Measurements from ENCODE around the gene ARHGAP10. TPM values are rescaled to one million over a fixed set of nuclear protein-coding genes. Genes with fewer than 3 reads are reported as not detected.

Gene ARHGAP10
- total RNA-seq, 1 donor from 2014 or later: 30.5 TPM

- no peak for DNase-seq (ENCODE audit: low spot score in 2 of 2, unreplicated experiment in 2 of 2)
- no peak overlapping the region for H3K4me3 Mint-ChIP-seq
- TF ChIP-seq CTCF (IDR thresholded peaks at IDR 0.05; ENCODE audit: unreplicated experiment): no peak
- no peaks in the 10 kb centered on the region for H3K9me3 Mint-ChIP-seq
- peaks cover 8% of the 10 kb centered on the region for H3K36me3 Mint-ChIP-seq
- H3K27me3 Mint-ChIP-seq (ENCODE audit: low read depth): no peaks in the 10 kb centered on the region
- peaks cover 28% of the 10 kb centered on the region for H3K4me1 Mint-ChIP-seq
- no peak overlapping the region for H3K27ac Mint-ChIP-seq
These were observed 328.6 kb downstream of the ARHGAP10 start for GRCh38 chr4:148060264-148061140.

- Mint-ChIP-seq H3K27me3 (ENCODE audit: low read depth) (no peaks in the 10 kb centered on the region), H3K4me1 (peaks cover 28% of the 10 kb centered on the region), H3K9me3 (no peaks in the 10 kb centered on the region), H3K4me3 (no peak overlapping the region), H3K27ac (no peak overlapping the region), H3K36me3 (peaks cover 5% of the 10 kb centered on the region)
- TF ChIP-seq CTCF (IDR thresholded peaks at IDR 0.05; ENCODE audit: unreplicated experiment): no peak
- DNase-seq (ENCODE audit: low spot score in 2 of 2, unreplicated experiment in 2 of 2): no peak
These were observed 329.2 kb downstream of the ARHGAP10 start for GRCh38 chr4:148061141-148061481.

- H3K9me3 Mint-ChIP-seq: no peaks in the 10 kb centered on the region
- H3K36me3 Mint-ChIP-seq: peaks cover 5% of the 10 kb centered on the region
- no peak overlapping the region for H3K27ac Mint-ChIP-seq
- H3K4me1 Mint-ChIP-seq: peaks cover 28% of the 10 kb centered on the region
- H3K27me3 Mint-ChIP-seq (ENCODE audit: low read depth): no peaks in the 10 kb centered on the region
- no peak for TF ChIP-seq CTCF (IDR thresholded peaks at IDR 0.05; ENCODE audit: unreplicated experiment)
- H3K4me3 Mint-ChIP-seq: no peak overlapping the region
- DNase-seq (ENCODE audit: low spot score in 2 of 2, unreplicated experiment in 2 of 2): no peak
These were observed 329.9 kb downstream of the ARHGAP10 start for GRCh38 chr4:148061795-148062194.

- no peaks in the 10 kb centered on the region for H3K27me3 Mint-ChIP-seq (ENCODE audit: low read depth)
- TF ChIP-seq CTCF (IDR thresholded peaks at IDR 0.05; ENCODE audit: unreplicated experiment): no peak
- no peak overlapping the region for H3K27ac Mint-ChIP-seq
- H3K36me3 Mint-ChIP-seq: peaks cover 5% of the 10 kb centered on the region
- no peaks in the 10 kb centered on the region for H3K9me3 Mint-ChIP-seq
- no peak overlapping the region for H3K4me3 Mint-ChIP-seq
- peaks cover 28% of the 10 kb centered on the region for H3K4me1 Mint-ChIP-seq
- no peak for DNase-seq (ENCODE audit: low spot score in 2 of 2, unreplicated experiment in 2 of 2)
These were observed 330.5 kb downstream of the ARHGAP10 start for GRCh38 chr4:148062301-148062950.

GRCh38 chr4:148064451-148064850 lies 332.6 kb downstream of the ARHGAP10 start:
- H3K9me3 Mint-ChIP-seq: no peaks in the 10 kb centered on the region
- peaks cover 28% of the 10 kb centered on the region for H3K4me1 Mint-ChIP-seq
- TF ChIP-seq CTCF (IDR thresholded peaks at IDR 0.05; ENCODE audit: unreplicated experiment): no peak
- H3K4me3 Mint-ChIP-seq: no peak overlapping the region
- H3K27ac Mint-ChIP-seq: no peak overlapping the region
- no peaks in the 10 kb centered on the region for H3K27me3 Mint-ChIP-seq (ENCODE audit: low read depth)
- H3K36me3 Mint-ChIP-seq: peaks cover 5% of the 10 kb centered on the region
- DNase-seq (ENCODE audit: low spot score in 2 of 2, unreplicated experiment in 2 of 2): no peak
